Heart right ventricle (tissue), 16 donors: ENCODE measurements around the gene EDA2R. TPM values are rescaled to one million over a fixed set of nuclear protein-coding genes. Genes with fewer than 3 reads are reported as not detected.

Source experiments
- ATAC-seq, 8 donors: fragments of 200-7000 bp; cut with Tn5 transposase; one replicate each; pipeline ENCODE4 v1.9.1; 2020; ENCODE audit warnings: mild to moderate bottlenecking in 8 of 8, moderate library complexity in 8 of 8, moderate number of reproducible peaks in 1 of 8
- DNase-seq, 2 donors: peaks; one replicate each; pipeline ENCODE4 v3.0.0-alpha.2; 2020
- H3K27ac ChIP-seq, 10 donors: fragments of 200-600 bp; sonication (generic) in 2 of 10; one replicate each; pipeline versions ENCODE4 v1.5.0 to v1.8.0; 2020 to 2022; ENCODE audit warnings: mild to moderate bottlenecking in 3 of 10
- H3K27me3 ChIP-seq, 7 donors: fragments of 200-600 bp; one replicate each; pipeline ENCODE4 v1.8.0; 2021 to 2022; ENCODE audit warnings: mild to moderate bottlenecking in 2 of 7
- H3K36me3 ChIP-seq, 9 donors: fragments of 200-600 bp; sonication (generic) in 1 of 9; one replicate each; pipeline versions ENCODE4 v1.5.0 to v1.8.0; 2020 to 2022; ENCODE audit warnings: mild to moderate bottlenecking in 2 of 9
- H3K4me1 ChIP-seq, 9 donors: fragments of 200-600 bp; sonication (generic) in 1 of 9; one replicate each; pipeline versions ENCODE4 v1.5.0 to v1.8.0; 2020 to 2022; ENCODE audit warnings: mild to moderate bottlenecking in 4 of 9
- H3K4me3 ChIP-seq, 10 donors: fragments of 200-600 bp; sonication (generic) in 2 of 10; one replicate each; pipeline versions ENCODE4 v1.5.0 to v1.8.0; 2020 to 2022; ENCODE audit warnings: mild to moderate bottlenecking in 7 of 10, moderate library complexity in 2 of 10
- H3K9me3 ChIP-seq, 11 donors: fragments of 200-600 bp in 10 of 11; sonication (generic) in 2 of 11; one replicate each; pipeline versions ENCODE4 v1.5.0 to v1.8.0; 2013 to 2022; ENCODE audit warnings: mild to moderate bottlenecking in 2 of 11, control low read depth in 1 of 11, moderate library complexity in 1 of 11
- WGBS, 2 donors: extraction: QIAGEN DNeasy Blood & Tissue Kit; methylation state at CpG; one replicate each; pipeline ENCODE4 v1.1.7; 2013; ENCODE audit warnings: inconsistent platforms in 1 of 2; 5-methylcytosine and 5-hydroxymethylcytosine counted together
- intact Hi-C, 10 donors: fragments of 100-400 bp; cut with DNase I; formaldehyde crosslinking; loops; one replicate each; pipeline versions ENCODE4 v1.11.1 to v1.14.2; 2022
- polyA plus RNA-seq, 2 donors: library from polyadenylated mRNA; stranded (reverse); fragments of 200-250 nt; gene quantifications; one replicate each; pipeline ENCODE4 v1.2.3, GENCODE V29; 2013
- total RNA-seq, 10 donors: library from RNA; stranded (reverse); fragmentation: NEBNext Ultra II Directional in 3 of 10; extraction: Animal tissue kit (Norgen Biotek cat#: 25700) in 3 of 10; gene quantifications; one replicate each; pipeline versions ENCODE4 v1.2.1 to v1.2.4, GENCODE V29; 2021 to 2023
- TF ChIP-seq, protein P1 (sequence below), 9 donors: fragments of 200-600 bp; sonication (generic) in 2 of 9; IDR thresholded peaks; one replicate each; pipeline versions ENCODE4 v1.5.0 to v1.8.0; 2021 to 2022; ENCODE audit warnings: antibody characterized with exemption in 9 of 9, mild to moderate bottlenecking in 5 of 9, moderate library complexity in 1 of 9
- donor health status: Arrhythmogenic right ventricular cardiomyopathy.
- donor health status: ischemic (EF 13 %, LVEDD 7.1; RV severe dilation, severe dysfunction).
- donor health status: healthy with polysubstance abuse.
- donor health status: DM: no; HTN: yes; CAD: no.
- donor health status: DM: no; HTN: no; CAD: no.
- donor health status: ischemic (EF 25% LVEDD 6.9; RV normal size, moderate dysfunction).
- donor health status: ischemic (EF 25% LVEDD 5.7; RV mildly dilated, moderate dysfunction).
- donor health status: healthy.
- donor health status: DM: yes; HTN: yes; CAD: no.
- donor health status: Ischemic cardiomyopathy.
- donor health status: ischemic (EF 35%, LVEDD 5.7; RV mildly dilated, moderate dysfunction).
- donor health status: nonischemic (EF 11% LVEDD 7.7; RV severe dilation, severe dysfunction).
- donor health status: DM: yes; HTN: yes; CAD: no.
- donor health status: PGD.
- donor health status: ischemic (EF 29% LVEDD 5.4; RV normal size, mild dysfunction).
- donor health status: nonischemic (EF 23%, LVEDD 6.1; RV moderate dilation, normal function).

EDA2R gene
- total and polyA plus RNA-seq, 12 donors, result 0.12 to 4.1 (median 0.74) TPM

DNA sequence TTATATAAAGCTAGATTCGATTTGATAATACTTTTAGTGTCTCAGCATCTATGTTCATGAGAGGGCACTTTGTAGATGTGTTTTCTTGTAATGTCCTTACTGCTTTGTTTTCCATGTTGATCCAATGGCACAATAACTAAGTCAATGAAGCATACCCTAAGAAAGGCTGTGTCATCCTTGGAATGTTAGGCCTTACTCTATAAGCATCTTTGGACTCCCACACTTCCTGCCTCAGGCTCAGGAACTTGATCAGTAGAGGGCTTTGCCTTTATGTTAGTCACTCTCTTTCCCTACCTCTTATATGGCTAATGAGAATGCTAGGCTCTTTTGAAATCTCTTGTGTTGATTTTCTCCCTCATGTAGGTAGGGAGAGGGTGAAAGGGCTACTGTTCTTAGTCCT lies 33.2 kb upstream of the EDA2R start:
- Histone ChIP-seq H3K27ac (no peak overlapping the region), H3K36me3 (no peaks in the 10 kb centered on the region), H3K4me3 (no peak overlapping the region), H3K4me1 (no peaks in the 10 kb centered on the region), H3K27me3 (peaks cover 0 to 7% (median 0%) of the 10 kb centered on the region in 7 donors), H3K9me3 (peaks cover 0 to 8% (median 0%) of the 10 kb centered on the region in 11 donors)
- DNase-seq, result no peak
- no peak for ATAC-seq
- WGBS, 2 donors, result 57 to 67% methylated on average over 1 of the region's 1 CpG
- TF ChIP-seq, protein P1, sequence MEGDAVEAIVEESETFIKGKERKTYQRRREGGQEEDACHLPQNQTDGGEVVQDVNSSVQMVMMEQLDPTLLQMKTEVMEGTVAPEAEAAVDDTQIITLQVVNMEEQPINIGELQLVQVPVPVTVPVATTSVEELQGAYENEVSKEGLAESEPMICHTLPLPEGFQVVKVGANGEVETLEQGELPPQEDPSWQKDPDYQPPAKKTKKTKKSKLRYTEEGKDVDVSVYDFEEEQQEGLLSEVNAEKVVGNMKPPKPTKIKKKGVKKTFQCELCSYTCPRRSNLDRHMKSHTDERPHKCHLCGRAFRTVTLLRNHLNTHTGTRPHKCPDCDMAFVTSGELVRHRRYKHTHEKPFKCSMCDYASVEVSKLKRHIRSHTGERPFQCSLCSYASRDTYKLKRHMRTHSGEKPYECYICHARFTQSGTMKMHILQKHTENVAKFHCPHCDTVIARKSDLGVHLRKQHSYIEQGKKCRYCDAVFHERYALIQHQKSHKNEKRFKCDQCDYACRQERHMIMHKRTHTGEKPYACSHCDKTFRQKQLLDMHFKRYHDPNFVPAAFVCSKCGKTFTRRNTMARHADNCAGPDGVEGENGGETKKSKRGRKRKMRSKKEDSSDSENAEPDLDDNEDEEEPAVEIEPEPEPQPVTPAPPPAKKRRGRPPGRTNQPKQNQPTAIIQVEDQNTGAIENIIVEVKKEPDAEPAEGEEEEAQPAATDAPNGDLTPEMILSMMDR (IDR thresholded peaks at IDR 0.05), result no peak
- intact Hi-C loops, result no loop called here

DNA sequence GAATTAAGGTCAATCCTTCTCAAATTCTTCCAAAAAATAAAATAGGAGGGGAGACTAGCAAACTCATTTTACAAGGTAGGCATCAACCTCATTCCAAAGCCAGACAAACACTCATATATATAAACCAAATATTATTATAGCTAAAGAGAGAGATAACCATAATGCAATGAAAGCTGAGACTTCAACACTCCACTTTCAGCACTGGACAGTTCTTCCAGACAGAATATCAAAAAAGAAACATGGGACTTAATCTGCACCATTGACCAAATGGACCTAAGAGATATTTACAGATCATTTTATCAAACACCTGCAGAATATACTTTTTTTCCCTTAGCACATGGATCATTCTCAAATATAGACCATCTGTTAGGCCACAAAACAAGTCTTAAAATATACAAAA lies 15.5 kb upstream of the EDA2R start:
- intact Hi-C loops, result no loop called here
- DNase-seq (no peak), ATAC-seq (no peak)
- no peaks in the 10 kb centered on the region for H3K9me3 ChIP-seq
- no peaks in the 10 kb centered on the region for H3K4me1 ChIP-seq
- no peak overlapping the region for H3K27ac ChIP-seq
- peaks cover 0 to 27% (median 0%) of the 10 kb centered on the region in 7 donors for H3K27me3 ChIP-seq
- no peak overlapping the region for H3K4me3 ChIP-seq
- TF ChIP-seq, protein P1 (IDR thresholded peaks at IDR 0.05), result no peak
- no peaks in the 10 kb centered on the region for H3K36me3 ChIP-seq

DNA sequence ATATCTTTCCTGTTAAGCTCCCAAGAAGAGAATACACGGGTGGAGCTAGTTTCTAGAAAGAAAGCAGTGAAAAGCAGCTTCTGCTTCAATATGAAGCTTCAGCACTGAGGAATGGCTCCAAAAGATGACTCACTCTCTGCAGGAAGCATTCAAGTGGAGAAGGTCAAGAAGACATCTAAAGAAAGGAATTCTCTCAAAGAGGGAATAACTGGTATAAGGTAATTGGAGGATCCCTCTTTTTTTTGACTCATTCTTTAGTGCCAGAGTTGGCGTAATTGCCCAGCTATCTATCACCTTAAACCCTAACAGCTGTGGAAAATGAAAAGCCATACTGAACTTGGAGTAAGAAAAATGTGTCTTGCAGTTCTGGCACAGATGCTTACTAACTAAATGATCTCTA lies 3.5 kb downstream of the EDA2R start:
- DNase-seq, result no peak
- intact Hi-C loops, result no loop called here
- ATAC-seq, result no peak
- Histone ChIP-seq H3K27ac (peak overlapping the region in 1 of 10 donors; percentile 15), H3K36me3 (no peaks in the 10 kb centered on the region), H3K4me3 (no peak overlapping the region), H3K4me1 (peaks cover 0 to 12% (median 0%) of the 10 kb centered on the region in 9 donors), H3K9me3 (no peaks in the 10 kb centered on the region), H3K27me3 (no peaks in the 10 kb centered on the region)
- 49 to 70% methylated on average over 2 of the region's 2 CpGs for WGBS, 2 donors
- TF ChIP-seq, protein P1 (IDR thresholded peaks at IDR 0.05), result no peak

DNA sequence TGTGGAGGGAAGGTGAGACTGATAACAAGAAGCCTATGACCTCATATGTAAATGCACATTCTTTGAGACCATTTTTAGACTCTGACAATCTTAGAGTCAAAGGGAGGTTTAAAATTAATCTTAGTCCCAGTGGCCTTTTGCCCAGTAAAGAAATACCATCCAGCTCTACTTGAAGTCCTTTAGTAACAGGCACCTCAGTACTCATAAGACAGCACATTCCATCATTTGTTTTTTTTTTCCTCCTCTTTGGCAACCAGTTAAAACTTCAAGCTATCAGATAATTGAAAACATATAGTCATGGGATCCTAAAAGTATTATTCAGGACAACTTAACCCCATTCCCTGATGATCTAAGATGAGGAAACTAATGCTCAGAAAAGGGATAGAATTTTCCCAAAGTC lies 4.6 kb downstream of the EDA2R start:
- Histone ChIP-seq H3K9me3 (peaks cover 0 to 4% (median 0%) of the 10 kb centered on the region in 11 donors), H3K27ac (no peak overlapping the region), H3K27me3 (no peaks in the 10 kb centered on the region), H3K36me3 (no peaks in the 10 kb centered on the region), H3K4me1 (peaks cover 0 to 12% (median 0%) of the 10 kb centered on the region in 9 donors), H3K4me3 (no peak overlapping the region)
- DNase-seq (no peak), ATAC-seq (no peak)
- intact Hi-C loops, result no loop called here
- TF ChIP-seq, protein P1 (IDR thresholded peaks at IDR 0.05), result no peak
